GM13976 (cell line): ENCODE data around the gene YWHAH.
"Not testable (repeated sequence)": the region's sequence is repeated elsewhere in the genome, so short reads cannot be mapped to it uniquely, and the experiment has no call there.

ENCODE experiments used
- DNase-seq: peaks from one replicate; pipeline ENCODE4 v3.0.0; 2012; ENCODE audit warnings: low spot score
- CTCF ChIP-seq: IDR thresholded peaks from 2 replicates; pipeline ENCODE4 v1.5.1; 2012; ENCODE audit warnings: borderline replicate concordance, mild to moderate bottlenecking; ENCODE audit not compliant: insufficient read depth; ENCODE audit errors: extremely low read depth, missing control alignments, control extremely low read depth
- in situ Hi-C: fragments of 300-500 bp; cut with MboI; formaldehyde crosslinking; loops from one replicate; pipeline ENCODE4 v1.12.0; 2022; ENCODE audit warnings: low sequenced_read_pairs, mixed read lengths, inconsistent platforms; ENCODE audit not compliant: unreplicated experiment

The YWHAH gene

GRCh38 chr22:31970490-31971444 is 26.4 kb downstream of the YWHAH start:
- peak; percentile 95 for DNase-seq
- in situ Hi-C loops = loop anchor here (10.0 kb wide), 1 partner anchor 104 kb away; no protein-coding TSS in a partner anchor
- TF ChIP-seq CTCF = peak; percentile 91

GRCh38 chr22:31972180-31972579 is 27.8 kb downstream of the YWHAH start:
- no peak for DNase-seq
- in situ Hi-C loops = loop anchor here (10.0 kb wide), 1 partner anchor 103 kb away; no protein-coding TSS in a partner anchor
- TF ChIP-seq CTCF = no peak

- in situ Hi-C loops = loop anchor here (10.0 kb wide), 1 partner anchor 101 kb away; no protein-coding TSS in a partner anchor
- no peak for TF ChIP-seq CTCF
- DNase-seq = no peak
These were observed 29.4 kb downstream of the YWHAH start for GRCh38 chr22:31973739-31974138.

GRCh38 chr22:31977141-31977841 is 33.0 kb downstream of the YWHAH start:
- peak; percentile 74 for TF ChIP-seq CTCF
- peak; percentile 78 for DNase-seq
- in situ Hi-C loops = loop anchor here (10.0 kb wide), 1 partner anchor 98 kb away; no protein-coding TSS in a partner anchor

- no peak for TF ChIP-seq CTCF
- DNase-seq = no peak
- in situ Hi-C loops = loop anchor here (10.0 kb wide), 1 partner anchor 97 kb away; no protein-coding TSS in a partner anchor
These were observed 33.6 kb downstream of the YWHAH start for GRCh38 chr22:31977939-31978338.

- in situ Hi-C loops = no loop called here
- no peak for DNase-seq
- TF ChIP-seq CTCF = no peak
These were observed 36.3 kb downstream of the YWHAH start for GRCh38 chr22:31980628-31981027.

GRCh38 chr22:31981976-31982375 is 37.6 kb downstream of the YWHAH start:
- in situ Hi-C loops, DNase-seq: not testable (repeated sequence)
